Endothelial cell of umbilical vein (primary cell): ENCODE results near the gene OR2T8. TPM values are rescaled to one million over a fixed set of nuclear protein-coding genes. Genes with fewer than 3 reads are reported as not detected.

ENCODE experiments used
- BruUV-seq: library from RNA; stranded (reverse); fragments of 400-500 nt; replicated peaks from 2 replicates; lab custom pipeline; 2021; lab: Mats Ljungman, UMichigan
- CTCF ChIA-PET: fragments of 300-600, 350-600 bp; sonication (Branson Sonifier 250); formaldehyde crosslinking; loops from one replicate; lab custom pipeline; 2021; ENCODE audit warnings: antibody characterized with exemption, inconsistent platforms; lab: Charles Lee
- POLR2A ChIA-PET: fragments of 300-600, 350-600 bp; sonication (Branson Sonifier 250); formaldehyde crosslinking; loops from one replicate; lab custom pipeline; 2021; ENCODE audit warnings: antibody characterized with exemption, inconsistent platforms; lab: Charles Lee
- DNase-seq: peaks from one replicate; pipeline ENCODE4 v3.0.0-alpha.2; 2011; ENCODE audit warnings: low read depth, low spot score
- FAIRE-seq: peaks from 2 replicates; lab custom pipeline; 2011; peaks lifted over from hg19 to GRCh38; lab: Jason Lieb, UNC
- H2AFZ ChIP-seq: 2 replicates; pipeline ENCODE4 v1.6.0; 2012; ENCODE audit warnings: low read depth, low read length, control low read depth, inconsistent platforms
- H3K27ac ChIP-seq: 2 replicates; pipeline ENCODE4 v1.5.1; 2011; ENCODE audit warnings: low read depth, mild to moderate bottlenecking, control low read depth, low read length, moderate library complexity; ENCODE audit not compliant: insufficient read depth
- H3K27me3 ChIP-seq, 2 experiments: 2 replicates each; pipeline versions ENCODE4 v1.6.0 to v1.6.1; 2011; ENCODE audit warnings: low read length in 2 of 2, mixed read lengths in 1 of 2; ENCODE audit not compliant: control insufficient read depth in 2 of 2, insufficient read depth in 2 of 2
- H3K36me3 ChIP-seq, 2 experiments: 2 replicates in 1 of 2; 3 replicates in 1 of 2; pipeline ENCODE4 v1.5.1; 2011; ENCODE audit warnings: low read length in 2 of 2, mild to moderate bottlenecking in 1 of 2, moderate library complexity in 1 of 2; ENCODE audit not compliant: control insufficient read depth in 2 of 2, insufficient read depth in 2 of 2; ENCODE audit errors: extremely low read depth in 1 of 2
- H3K4me1 ChIP-seq: 3 replicates; pipeline ENCODE4 v1.5.1; 2011; ENCODE audit warnings: mild to moderate bottlenecking, low read length; ENCODE audit not compliant: control insufficient read depth, insufficient read depth; ENCODE audit errors: extremely low read depth
- H3K4me2 ChIP-seq: 2 replicates; pipeline ENCODE4 v1.6.1; 2011; ENCODE audit warnings: low read length, control low read depth, mixed read lengths; ENCODE audit not compliant: insufficient read depth
- H3K4me3 ChIP-seq, 3 experiments: fragments of 200-600 bp in 1 of 3; sonication (generic), shearing (Covaris generic) in 1 of 3; replicated peaks in 1 of 3; 2 replicates each; pipeline ENCODE4 v1.5.1; 2011 to 2016; ENCODE audit warnings: control low read depth in 3 of 3, low read length in 3 of 3, mild to moderate bottlenecking in 2 of 3, inconsistent platforms in 1 of 3, low read depth in 1 of 3, moderate library complexity in 1 of 3; ENCODE audit not compliant: insufficient read depth in 1 of 3
- H3K79me2 ChIP-seq: 2 replicates; pipeline ENCODE4 v1.6.0; 2012; ENCODE audit warnings: low read length, inconsistent platforms; ENCODE audit not compliant: control insufficient read depth, insufficient read depth
- H3K9ac ChIP-seq: replicated peaks from 2 replicates; pipeline ENCODE3; 2011; ENCODE audit warnings: low read length, control low read depth; ENCODE audit not compliant: insufficient read depth; ENCODE audit errors: extremely low read depth
- H3K9me1 ChIP-seq: replicated peaks from 3 replicates; pipeline ENCODE4 v1.6.0; 2011; ENCODE audit warnings: mild to moderate bottlenecking, low read length; ENCODE audit not compliant: control insufficient read depth, insufficient read depth; ENCODE audit errors: extremely low read depth
- H3K9me3 ChIP-seq: replicated peaks from 2 replicates; pipeline ENCODE4 v1.5.1; 2012; ENCODE audit warnings: low read length, inconsistent platforms; ENCODE audit not compliant: control insufficient read depth, insufficient read depth
- H4K20me1 ChIP-seq: replicated peaks from 2 replicates; pipeline ENCODE3; 2011; ENCODE audit warnings: mild to moderate bottlenecking, low read length; ENCODE audit not compliant: control insufficient read depth, insufficient read depth; ENCODE audit errors: extremely low read depth
- CTCF ChIP-seq, 2 donors: IDR thresholded peaks; 1 replicate in 1 of 2; 2 replicates in 1 of 2; pipeline ENCODE4 v1.5.1; 2011; ENCODE audit warnings: low read length in 2 of 2, mild to moderate bottlenecking in 2 of 2, moderate library complexity in 2 of 2, control low read depth in 1 of 2, inconsistent platforms in 1 of 2, low read depth in 1 of 2; ENCODE audit not compliant: insufficient read depth in 1 of 2; ENCODE audit errors: extremely low read depth in 1 of 2
- EZH2 ChIP-seq: IDR thresholded peaks from 2 replicates; pipeline ENCODE4 v1.6.1; 2012; ENCODE audit warnings: borderline replicate concordance, low read depth, mild to moderate bottlenecking, moderate library complexity, low read length, inconsistent platforms; ENCODE audit not compliant: severe bottlenecking
- FOS ChIP-seq: IDR thresholded peaks from 2 replicates; pipeline ENCODE4 v1.6.1; 2011; ENCODE audit warnings: mild to moderate bottlenecking, low read length, moderate library complexity, borderline replicate concordance; ENCODE audit not compliant: insufficient read depth
- GATA2 ChIP-seq: IDR thresholded peaks from 2 replicates; pipeline ENCODE4 v1.7.0; 2011; ENCODE audit warnings: low read depth, mild to moderate bottlenecking, moderate library complexity, mixed read lengths, low read length; ENCODE audit not compliant: insufficient read length, insufficient read depth
- JUN ChIP-seq: IDR thresholded peaks from 2 replicates; pipeline ENCODE4 v1.6.1; 2011; ENCODE audit warnings: borderline replicate concordance, low read depth; ENCODE audit not compliant: insufficient read length, insufficient read depth
- MAX ChIP-seq: IDR thresholded peaks from 2 replicates; pipeline ENCODE4 v1.6.1; 2011; ENCODE audit not compliant: insufficient read depth, insufficient read length
- MYC ChIP-seq: IDR thresholded peaks from one replicate; pipeline ENCODE4 v1.6.1; 2011; ENCODE audit warnings: mild to moderate bottlenecking, low read depth, low read length
- POLR2A ChIP-seq: IDR thresholded peaks from 2 replicates; pipeline ENCODE4 v1.6.1; 2012; ENCODE audit warnings: low read depth, mild to moderate bottlenecking, control low read depth, low read length
- POLR2AphosphoS5 ChIP-seq: IDR thresholded peaks from 2 replicates; pipeline ENCODE4 v1.6.1; 2012; ENCODE audit warnings: low read depth, mild to moderate bottlenecking, control low read depth, low read length, moderate library complexity; ENCODE audit not compliant: insufficient read depth
- dilution Hi-C: fragments of 300-500 bp; cut with MboI; formaldehyde crosslinking; loops from one replicate; pipeline ENCODE4 v1.15.0; 2019; ENCODE audit warnings: low sequenced_read_pairs; ENCODE audit not compliant: extremely low pct_ligation_motif_present
- intact Hi-C: fragments of 100-400 bp; cut with micrococcal nuclease; formaldehyde crosslinking; loops from one replicate; pipeline ENCODE4 v1.10.0; 2022
- polyA plus RNA-seq, 4 experiments: library from polyadenylated mRNA; depleted of rRNA in 3 of 4; stranded (reverse) in 3 of 4; unstranded in 1 of 4; fragments of >200 nt; gene quantifications; 2 replicates each; pipeline versions ENCODE4 v1.2.1 to v1.2.3, GENCODE V29; 2011 to 2012; ENCODE audit warnings: missing spikeins in 1 of 4
- total RNA-seq: library from RNA; stranded (reverse); gene quantifications from 2 replicates; pipeline ENCODE4 v1.2.3, GENCODE V29; 2021

OR2T8 gene
- total and polyA plus RNA-seq, 2 donors (not counting 3 experiments of a cell fraction or from before 2014, with no cell fraction given): not detected

- Histone ChIP-seq H3K9me1 (no peaks in the 10 kb centered on the region), H3K36me3 (no peaks in the 10 kb centered on the region), H3K4me1 (no peaks in the 10 kb centered on the region), H4K20me1 (no peaks in the 10 kb centered on the region), H3K9me3 (no peaks in the 10 kb centered on the region), H3K27me3 (no peaks in the 10 kb centered on the region), H2AFZ (no peak overlapping the region), H3K4me3 (no peak overlapping the region), H3K4me2 (no peak overlapping the region), H3K9ac (no peak overlapping the region), H3K27ac (no peak overlapping the region), H3K79me2 (no peaks in the 10 kb centered on the region)
- TF ChIP-seq EZH2 (no peak), CTCF (IDR thresholded peaks at IDR 0.05; ENCODE audit: extremely low read depth in 1 of 2, insufficient read depth in 1 of 2, low read depth in 1 of 2, low read length in 2 of 2) (no peak), MAX (no peak), FOS (no peak), POLR2AphosphoS5 (no peak), POLR2A (no peak), GATA2 (no peak), JUN (no peak), MYC (no peak)
- dilution Hi-C loops: no loop called here
- ChIA-PET POLR2A (no interaction called here), CTCF (no interaction called here)
- FAIRE-seq: no peak
- DNase-seq: no peak
- intact Hi-C loops: no loop called here
- no TSS peak for BruUV-seq
Measured at GRCh38 chr1:247923941-247924340, 3.9 kb downstream of the OR2T8 start.
